ENCODE measurements around the gene NAGS. TPM values are rescaled to one million over a fixed set of nuclear protein-coding genes. Genes with fewer than 3 reads are reported as not detected.
"Not testable (repeated sequence)": the region's sequence is repeated elsewhere in the genome, so short reads cannot be mapped to it uniquely, and the experiment has no call there.

The NAGS gene
- polyA plus RNA-seq, 3 donors: 2.7 to 7.1 (median 3.3) TPM

DNA sequence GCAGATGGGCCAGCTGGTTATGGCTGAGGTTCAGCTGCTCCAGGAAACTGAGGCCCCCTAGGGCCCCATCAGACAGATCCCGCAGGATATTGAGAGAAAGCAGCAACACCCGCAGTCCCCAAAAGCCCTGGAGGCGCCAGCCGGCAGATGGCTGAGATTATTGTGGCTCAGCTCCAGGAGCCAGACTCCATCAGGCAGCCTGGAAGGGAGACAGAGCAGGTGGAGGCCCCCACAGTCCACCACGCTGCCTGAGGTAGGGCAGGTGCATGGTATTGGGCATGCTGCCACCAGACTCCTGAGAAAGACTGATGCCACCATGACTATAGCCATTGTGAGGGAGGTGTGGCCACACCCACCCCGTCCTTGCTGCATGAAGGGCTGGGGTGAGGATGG is 19.8 kb downstream of the NAGS start:
- no peak for DNase-seq (ENCODE audit: extremely low read depth in 1 of 11, low read depth in 9 of 11, low spot score in 4 of 11)

DNA sequence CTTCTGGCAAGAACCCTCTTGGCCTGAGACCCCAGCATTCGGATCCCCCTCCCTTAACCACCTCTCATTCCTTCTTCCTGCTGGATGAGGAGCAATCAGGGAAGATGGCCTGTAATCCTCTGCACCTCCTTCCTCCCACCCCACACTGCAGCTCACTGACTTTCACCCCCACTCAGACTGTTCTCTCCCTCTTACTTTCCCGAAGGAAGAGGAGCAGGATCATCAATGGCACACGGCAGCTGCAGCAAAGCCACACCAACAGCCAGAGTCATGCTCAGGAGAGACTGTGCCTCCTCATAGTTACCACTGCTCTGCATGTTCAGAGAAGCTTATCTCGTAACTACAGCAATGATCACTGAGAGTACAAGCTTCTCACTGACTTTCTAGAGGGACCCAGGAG is 20.4 kb downstream of the NAGS start:
- DNase-seq (ENCODE audit: extremely low read depth in 1 of 11, low read depth in 9 of 11, low spot score in 4 of 11): no peak

DNA sequence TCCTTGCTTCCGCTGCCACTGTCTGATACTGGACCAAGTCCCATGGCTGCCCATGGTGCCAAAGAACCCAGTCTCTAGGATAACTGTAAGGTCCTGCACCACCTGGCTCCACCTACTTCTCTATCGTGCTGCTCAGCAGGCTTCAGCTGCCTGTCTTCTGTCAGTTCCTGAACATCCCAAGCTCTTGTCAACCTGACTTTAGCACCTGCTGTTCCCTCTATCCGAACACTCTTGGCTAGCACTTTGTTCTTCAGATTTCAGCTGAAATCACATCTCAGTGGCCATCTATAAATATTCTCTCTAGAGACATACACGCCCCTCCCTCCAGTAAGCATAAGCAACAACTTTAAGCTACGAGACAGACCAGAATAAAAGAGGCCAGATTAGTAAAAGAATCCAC is 25.3 kb downstream of the NAGS start:
- DNase-seq (ENCODE audit: extremely low read depth in 1 of 11, low read depth in 9 of 11, low spot score in 4 of 11): no peak

DNA sequence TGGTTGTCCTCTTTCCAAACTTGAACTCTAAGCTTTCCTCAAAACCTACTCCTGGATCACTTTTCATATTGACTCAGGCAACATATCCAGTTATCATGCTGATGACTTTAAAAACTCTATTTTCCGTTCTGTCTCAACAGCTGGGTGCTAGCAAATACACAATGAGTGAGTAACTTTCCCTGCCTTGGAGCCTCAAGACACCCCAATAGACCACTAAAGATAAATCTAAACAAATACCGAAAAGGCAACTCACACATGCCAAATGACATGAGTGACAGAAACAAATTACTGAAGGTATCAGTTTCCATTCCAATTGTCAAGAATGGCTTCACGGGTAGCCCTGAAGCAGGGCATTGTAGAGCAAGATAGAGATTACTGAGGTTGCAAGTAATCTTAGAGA is 26.1 kb downstream of the NAGS start:
- DNase-seq (ENCODE audit: extremely low read depth in 1 of 11, low read depth in 9 of 11, low spot score in 4 of 11): no peak

DNA sequence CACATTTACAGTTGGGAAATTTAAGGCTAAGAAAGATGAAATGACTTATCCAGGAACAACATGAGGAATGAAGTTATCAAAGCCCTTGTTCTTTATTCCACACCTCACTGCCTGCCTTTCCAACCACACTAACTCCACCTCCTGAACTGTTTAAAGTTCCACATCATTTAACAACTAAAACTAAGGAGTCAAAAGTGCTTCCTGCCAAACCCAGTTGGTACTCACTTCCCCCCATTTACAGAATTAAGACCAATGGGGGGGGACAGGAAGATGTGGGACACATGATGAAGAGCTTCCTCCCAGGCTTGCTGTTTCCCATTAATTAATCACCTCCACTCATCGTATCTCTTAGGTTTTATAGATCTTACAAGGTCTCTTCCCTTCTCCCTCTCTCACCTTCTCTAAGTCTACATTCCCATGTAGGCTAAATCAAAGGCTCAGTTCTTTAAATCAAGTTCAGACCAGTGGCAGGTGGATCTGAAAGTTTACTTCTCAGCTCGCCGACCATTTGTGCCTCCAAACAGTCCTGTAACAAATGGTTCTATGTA is 29.5 kb downstream of the NAGS start:
- no peak for DNase-seq (ENCODE audit: extremely low read depth in 1 of 11, low read depth in 9 of 11, low spot score in 4 of 11)

GRCh38 chr17:44034688-44035087 is 30.3 kb downstream of the NAGS start:
- not testable (repeated sequence) for DNase-seq (ENCODE audit: extremely low read depth in 1 of 11, low read depth in 9 of 11, low spot score in 4 of 11)

DNA sequence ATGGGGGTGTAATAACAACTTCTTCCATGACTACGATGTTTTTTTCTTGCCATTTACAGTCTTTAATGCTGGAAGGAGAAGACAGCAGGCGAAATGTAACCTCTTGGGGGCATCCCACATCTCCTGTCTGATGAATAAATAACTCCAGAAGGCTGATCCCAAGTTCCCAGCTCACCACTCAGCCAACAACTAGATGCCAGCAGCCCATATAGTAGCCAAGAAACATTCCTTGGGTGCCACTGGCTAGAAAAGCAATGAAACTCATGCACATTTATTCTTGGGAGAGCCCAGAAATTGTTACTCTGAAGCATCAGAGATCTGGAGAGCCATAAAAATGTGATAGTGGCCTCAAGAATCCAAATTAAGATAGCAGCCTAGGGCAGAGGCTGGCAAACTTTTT is 33.0 kb downstream of the NAGS start:
- no peak for DNase-seq (ENCODE audit: extremely low read depth in 1 of 11, low read depth in 9 of 11, low spot score in 4 of 11)

DNA sequence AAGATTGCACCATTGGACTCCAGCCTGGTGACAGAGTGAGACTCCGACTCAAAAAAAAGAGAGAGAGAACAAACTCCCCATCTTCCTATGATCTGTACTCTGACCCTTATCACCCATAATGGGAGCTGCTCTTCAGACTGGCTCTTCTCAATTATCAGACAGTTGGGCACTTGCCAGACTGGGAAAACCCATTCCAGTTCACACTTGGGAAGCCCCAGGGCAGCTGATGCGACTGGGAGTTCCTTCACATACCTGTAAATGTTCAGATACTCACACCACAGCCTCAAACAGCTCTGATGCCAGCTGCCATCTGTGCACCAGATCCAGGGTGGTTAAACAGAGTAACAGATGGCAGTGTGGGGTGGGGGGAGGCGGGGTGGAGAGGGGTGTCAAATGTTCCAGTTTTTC is 34.2 kb downstream of the NAGS start:
- DNase-seq (ENCODE audit: extremely low read depth in 1 of 11, low read depth in 9 of 11, low spot score in 4 of 11): no peak

GRCh38 chr17:44039829-44040635 is 35.6 kb downstream of the NAGS start:
- no peak for DNase-seq (ENCODE audit: extremely low read depth in 1 of 11, low read depth in 9 of 11, low spot score in 4 of 11)

DNA sequence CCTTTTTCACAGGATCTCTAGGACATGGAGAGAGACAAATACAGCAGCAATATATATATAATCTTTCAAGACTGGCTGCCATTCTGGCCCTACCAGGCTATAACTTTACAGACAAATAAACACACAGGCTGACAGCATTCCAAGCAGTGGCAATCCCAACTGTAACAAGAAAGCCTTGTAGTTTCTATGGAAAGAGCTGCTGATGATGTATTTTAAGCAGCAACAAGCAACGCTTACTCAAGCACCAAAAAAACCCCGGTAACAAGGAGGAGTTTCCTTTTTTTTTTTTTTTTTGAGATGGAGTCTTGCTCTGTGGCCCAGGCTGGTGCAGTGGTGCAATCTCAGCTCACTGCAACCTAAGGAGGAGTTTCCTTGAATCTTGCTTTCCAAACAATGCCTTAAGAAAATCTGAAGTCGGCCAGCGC is 38.9 kb downstream of the NAGS start:
- no peak for DNase-seq (ENCODE audit: extremely low read depth in 1 of 11, low read depth in 9 of 11, low spot score in 4 of 11)

GRCh38 chr17:44044071-44044470 is 39.6 kb downstream of the NAGS start:
- no peak for DNase-seq (ENCODE audit: extremely low read depth in 1 of 11, low read depth in 9 of 11, low spot score in 4 of 11)

- DNase-seq (ENCODE audit: extremely low read depth in 1 of 11, low read depth in 9 of 11, low spot score in 4 of 11): no peak
These were observed 41.1 kb downstream of the NAGS start for GRCh38 chr17:44045486-44045885.

- DNase-seq (ENCODE audit: extremely low read depth in 1 of 11, low read depth in 9 of 11, low spot score in 4 of 11): not testable (repeated sequence)
These were observed 42.5 kb downstream of the NAGS start for GRCh38 chr17:44046893-44047292.

DNA sequence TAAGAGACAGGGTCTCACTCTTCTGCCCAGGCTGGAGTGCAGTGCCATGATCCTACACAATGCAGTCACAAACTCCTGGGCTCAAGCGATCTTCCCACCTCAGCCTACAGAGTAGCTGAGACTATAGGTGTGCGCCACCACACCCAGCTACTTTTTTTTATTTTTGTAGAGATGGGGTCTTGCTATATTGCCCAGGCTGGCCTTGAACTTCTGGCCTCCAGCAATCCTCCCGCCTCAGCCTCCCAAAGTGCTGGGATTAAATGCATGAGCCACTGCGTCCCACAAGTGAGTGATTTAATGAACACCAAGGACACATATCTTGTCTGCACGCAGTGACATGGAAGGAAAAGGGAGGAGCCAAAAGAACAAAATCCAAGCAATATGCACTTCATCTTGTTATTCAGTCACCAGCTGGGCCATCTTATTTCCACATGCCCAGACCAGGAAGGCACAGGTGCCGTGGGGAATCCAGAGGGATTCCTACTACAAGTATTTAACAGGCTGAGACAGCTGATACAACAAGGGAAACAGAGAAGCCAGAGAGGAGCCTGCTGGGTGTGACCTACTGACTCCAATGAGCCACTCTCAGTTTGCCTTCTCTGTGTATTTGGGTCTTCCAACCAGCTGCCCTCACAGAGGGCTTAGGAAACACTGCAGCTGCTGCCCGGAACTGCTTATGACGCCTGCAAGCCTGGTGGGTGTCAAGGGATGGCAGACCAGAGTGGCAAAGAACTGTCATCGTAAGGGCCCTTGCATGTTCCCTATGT is 45.1 kb downstream of the NAGS start:
- no peak for DNase-seq (ENCODE audit: extremely low read depth in 1 of 11, low read depth in 9 of 11, low spot score in 4 of 11)

DNA sequence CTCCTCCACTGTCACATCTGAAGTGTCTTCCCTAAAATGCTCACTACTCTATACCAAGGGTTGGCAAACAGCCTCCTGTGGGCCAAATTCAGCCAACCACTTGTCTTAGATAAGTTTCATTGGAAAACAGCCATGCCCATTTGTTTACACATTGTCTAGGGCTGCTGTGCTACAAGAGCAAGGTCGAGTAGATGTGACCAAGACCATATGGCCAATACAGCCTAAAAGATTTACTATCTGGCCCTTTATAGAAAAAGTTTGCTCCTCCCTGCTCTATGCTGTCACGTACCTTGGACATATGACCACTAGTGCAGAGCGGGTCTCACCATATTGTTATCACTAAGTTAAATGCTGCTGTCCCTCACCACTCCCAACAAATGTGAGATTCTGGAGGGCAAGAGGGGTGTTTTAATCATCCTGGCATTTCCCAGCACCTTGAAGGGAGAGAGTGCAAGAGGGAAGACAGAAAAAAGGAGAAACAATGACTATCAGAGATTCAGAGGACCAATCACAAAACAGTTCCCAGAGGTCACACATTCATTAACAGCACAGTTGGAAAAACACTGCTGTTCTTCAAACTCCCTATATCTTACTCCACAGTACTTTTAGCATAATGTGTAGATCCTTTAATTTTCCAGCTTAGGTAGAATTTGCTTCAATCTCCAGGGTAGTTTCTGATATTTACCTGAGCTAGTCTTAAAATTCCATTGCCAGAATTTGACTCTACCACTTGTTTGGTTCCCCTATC is 48.9 kb downstream of the NAGS start:
- no peak for DNase-seq (ENCODE audit: extremely low read depth in 1 of 11, low read depth in 9 of 11, low spot score in 4 of 11)

Other genes starting within 250 kb of the NAGS start
- gene SOST, start 245.8 kb upstream of the NAGS start, polyA plus RNA-seq (ENCODE audit: insufficient read length in 3 of 3): 10 to 100 TPM; 45.9 to 56.9 (median 53.5) TPM
- 10 to 100 TPM; 55.7 to 63.6 (median 57.0) TPM for gene DUSP3, start 225.6 kb upstream of the NAGS start, polyA plus RNA-seq (ENCODE audit: insufficient read length in 3 of 3)
- gene CFAP97D1, start 224.2 kb upstream of the NAGS start, polyA plus RNA-seq (ENCODE audit: insufficient read length in 3 of 3): under 1 TPM in 2 of 3 donors, not detected in 1; 0.04 to 0.08 TPM
- gene MPP3, start 171.5 kb upstream of the NAGS start, polyA plus RNA-seq (ENCODE audit: insufficient read length in 3 of 3): 10 to 100 TPM in 1 of 3 donors, 1 to 10 TPM in 2; 7.7 to 15.0 (median 8.0) TPM
- gene CD300LG, start 157.4 kb upstream of the NAGS start, polyA plus RNA-seq (ENCODE audit: insufficient read length in 3 of 3): 1 to 10 TPM in 2 of 3 donors, under 1 TPM in 1; 0.89 to 1.7 (median 1.3) TPM
- 1 to 10 TPM; 5.8 to 8.2 (median 7.1) TPM for gene MPP2, start 97.1 kb upstream of the NAGS start, polyA plus RNA-seq (ENCODE audit: insufficient read length in 3 of 3)
- gene PPY, start 62.1 kb upstream of the NAGS start, polyA plus RNA-seq (ENCODE audit: insufficient read length in 3 of 3): 1 to 10 TPM in 1 of 3 donors, under 1 TPM in 1, not detected in 1; 0.30 to 2.3 TPM
- under 1 TPM; 0.19 to 0.73 (median 0.25) TPM for gene PYY, start 50.7 kb upstream of the NAGS start, polyA plus RNA-seq (ENCODE audit: insufficient read length in 3 of 3)
- 10 to 100 TPM; 38.6 to 51.7 (median 43.5) TPM for gene TMEM101, start 10.3 kb downstream of the NAGS start, polyA plus RNA-seq (ENCODE audit: insufficient read length in 3 of 3)
- gene LSM12, start 62.0 kb downstream of the NAGS start, polyA plus RNA-seq (ENCODE audit: insufficient read length in 3 of 3): 10 to 100 TPM; 37.2 to 45.5 (median 39.1) TPM
- 10 to 100 TPM; 73.8 to 90.2 (median 84.7) TPM for gene G6PC3, start 66.1 kb downstream of the NAGS start, polyA plus RNA-seq (ENCODE audit: insufficient read length in 3 of 3)
- 10 to 100 TPM; 44.7 to 59.4 (median 55.3) TPM for gene HDAC5, start 119.0 kb downstream of the NAGS start, polyA plus RNA-seq (ENCODE audit: insufficient read length in 3 of 3)
- 1 to 10 TPM; 4.9 TPM for gene HROB, start 137.3 kb downstream of the NAGS start, polyA plus RNA-seq (ENCODE audit: insufficient read length in 3 of 3)
- gene ASB16, start 166.1 kb downstream of the NAGS start, polyA plus RNA-seq (ENCODE audit: insufficient read length in 3 of 3): 1 to 10 TPM; 2.2 to 3.9 (median 2.6) TPM
- gene TMUB2, start 182.3 kb downstream of the NAGS start, polyA plus RNA-seq (ENCODE audit: insufficient read length in 3 of 3): 10 to 100 TPM; 38.7 to 55.2 (median 45.8) TPM
- 10 to 100 TPM; 62.1 to 67.6 (median 63.3) TPM for gene ATXN7L3, start 195.3 kb downstream of the NAGS start, polyA plus RNA-seq (ENCODE audit: insufficient read length in 3 of 3)
- 100 to 1,000 TPM; 110 to 143 (median 121) TPM for gene UBTF, start 215.1 kb downstream of the NAGS start, polyA plus RNA-seq (ENCODE audit: insufficient read length in 3 of 3)